GM23338 (cell line): ENCODE results near the gene ASIC3.

Experiments used
- CREB1 ChIP-seq: fragments of 250-450 bp; sonication (Bioruptor Pico); IDR thresholded peaks from 2 replicates; pipeline ENCODE4 v1.5.0; 2020; ENCODE audit warnings: low read depth, mild to moderate bottlenecking, moderate library complexity
- CTCF ChIP-seq, 2 experiments: fragments of 200-600 bp in 1 of 2; sonication (generic) in 1 of 2; conservative IDR thresholded peaks; 2 replicates each; pipeline versions ENCODE4 v1.5.1 to v1.6.1; 2016 to 2017; ENCODE audit warnings: antibody characterized with exemption in 2 of 2, low read depth in 2 of 2, mild to moderate bottlenecking in 2 of 2, moderate library complexity in 1 of 2
- EZH2 ChIP-seq: fragments of 200-600 bp; sonication (generic); IDR thresholded peaks from one replicate; pipeline ENCODE4 v1.8.0; 2017; ENCODE audit warnings: antibody characterized with exemption, mild to moderate bottlenecking, low read depth; ENCODE audit not compliant: unreplicated experiment
- JUNB ChIP-seq: IDR thresholded peaks from one replicate; pipeline ENCODE4 v1.6.1; 2016; ENCODE audit warnings: antibody characterized with exemption; ENCODE audit not compliant: unreplicated experiment
- POLR2AphosphoS5 ChIP-seq: IDR thresholded peaks from 2 replicates; pipeline ENCODE4 v1.6.1; 2016; ENCODE audit warnings: antibody characterized with exemption, low read depth
- STAT1 ChIP-seq: IDR thresholded peaks from one replicate; pipeline ENCODE4 v1.6.1; 2016; ENCODE audit warnings: antibody characterized with exemption; ENCODE audit not compliant: unreplicated experiment
- TF ChIP-seq, protein P1 (sequence below): IDR thresholded peaks from 2 replicates; pipeline ENCODE4 v1.6.1; 2016; ENCODE audit warnings: antibody characterized with exemption
- TF ChIP-seq, protein P2 (sequence below): IDR thresholded peaks from one replicate; pipeline ENCODE4 v1.6.1; 2018; ENCODE audit warnings: antibody characterized with exemption; ENCODE audit not compliant: unreplicated experiment

- TF ChIP-seq POLR2AphosphoS5 (peak; percentile 48; the same call in 1 of the 2 replicates), EZH2 (no peak), CTCF (conservative IDR thresholded peaks at IDR 0.05; ENCODE audit: low read depth in 2 of 2) (no peak), STAT1 (no peak), JUNB (no peak), CREB1 (CRISPR knock-in tag) (peak; percentile 72)
- TF ChIP-seq, protein P1, sequence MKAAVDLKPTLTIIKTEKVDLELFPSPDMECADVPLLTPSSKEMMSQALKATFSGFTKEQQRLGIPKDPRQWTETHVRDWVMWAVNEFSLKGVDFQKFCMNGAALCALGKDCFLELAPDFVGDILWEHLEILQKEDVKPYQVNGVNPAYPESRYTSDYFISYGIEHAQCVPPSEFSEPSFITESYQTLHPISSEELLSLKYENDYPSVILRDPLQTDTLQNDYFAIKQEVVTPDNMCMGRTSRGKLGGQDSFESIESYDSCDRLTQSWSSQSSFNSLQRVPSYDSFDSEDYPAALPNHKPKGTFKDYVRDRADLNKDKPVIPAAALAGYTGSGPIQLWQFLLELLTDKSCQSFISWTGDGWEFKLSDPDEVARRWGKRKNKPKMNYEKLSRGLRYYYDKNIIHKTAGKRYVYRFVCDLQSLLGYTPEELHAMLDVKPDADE: no peak
- TF ChIP-seq, protein P2, sequence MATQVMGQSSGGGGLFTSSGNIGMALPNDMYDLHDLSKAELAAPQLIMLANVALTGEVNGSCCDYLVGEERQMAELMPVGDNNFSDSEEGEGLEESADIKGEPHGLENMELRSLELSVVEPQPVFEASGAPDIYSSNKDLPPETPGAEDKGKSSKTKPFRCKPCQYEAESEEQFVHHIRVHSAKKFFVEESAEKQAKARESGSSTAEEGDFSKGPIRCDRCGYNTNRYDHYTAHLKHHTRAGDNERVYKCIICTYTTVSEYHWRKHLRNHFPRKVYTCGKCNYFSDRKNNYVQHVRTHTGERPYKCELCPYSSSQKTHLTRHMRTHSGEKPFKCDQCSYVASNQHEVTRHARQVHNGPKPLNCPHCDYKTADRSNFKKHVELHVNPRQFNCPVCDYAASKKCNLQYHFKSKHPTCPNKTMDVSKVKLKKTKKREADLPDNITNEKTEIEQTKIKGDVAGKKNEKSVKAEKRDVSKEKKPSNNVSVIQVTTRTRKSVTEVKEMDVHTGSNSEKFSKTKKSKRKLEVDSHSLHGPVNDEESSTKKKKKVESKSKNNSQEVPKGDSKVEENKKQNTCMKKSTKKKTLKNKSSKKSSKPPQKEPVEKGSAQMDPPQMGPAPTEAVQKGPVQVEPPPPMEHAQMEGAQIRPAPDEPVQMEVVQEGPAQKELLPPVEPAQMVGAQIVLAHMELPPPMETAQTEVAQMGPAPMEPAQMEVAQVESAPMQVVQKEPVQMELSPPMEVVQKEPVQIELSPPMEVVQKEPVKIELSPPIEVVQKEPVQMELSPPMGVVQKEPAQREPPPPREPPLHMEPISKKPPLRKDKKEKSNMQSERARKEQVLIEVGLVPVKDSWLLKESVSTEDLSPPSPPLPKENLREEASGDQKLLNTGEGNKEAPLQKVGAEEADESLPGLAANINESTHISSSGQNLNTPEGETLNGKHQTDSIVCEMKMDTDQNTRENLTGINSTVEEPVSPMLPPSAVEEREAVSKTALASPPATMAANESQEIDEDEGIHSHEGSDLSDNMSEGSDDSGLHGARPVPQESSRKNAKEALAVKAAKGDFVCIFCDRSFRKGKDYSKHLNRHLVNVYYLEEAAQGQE: peak; percentile 95
These were observed 2.8 kb downstream of the ASIC3 start for GRCh38 chr7:151051108-151051507.
